ENCODE measurements around the gene MSL1. TPM values are rescaled to one million over a fixed set of nuclear protein-coding genes. Genes with fewer than 3 reads are reported as not detected.

The MSL1 gene
- polyA plus RNA-seq, 1 donor from 2014 or later: 137 TPM

DNA sequence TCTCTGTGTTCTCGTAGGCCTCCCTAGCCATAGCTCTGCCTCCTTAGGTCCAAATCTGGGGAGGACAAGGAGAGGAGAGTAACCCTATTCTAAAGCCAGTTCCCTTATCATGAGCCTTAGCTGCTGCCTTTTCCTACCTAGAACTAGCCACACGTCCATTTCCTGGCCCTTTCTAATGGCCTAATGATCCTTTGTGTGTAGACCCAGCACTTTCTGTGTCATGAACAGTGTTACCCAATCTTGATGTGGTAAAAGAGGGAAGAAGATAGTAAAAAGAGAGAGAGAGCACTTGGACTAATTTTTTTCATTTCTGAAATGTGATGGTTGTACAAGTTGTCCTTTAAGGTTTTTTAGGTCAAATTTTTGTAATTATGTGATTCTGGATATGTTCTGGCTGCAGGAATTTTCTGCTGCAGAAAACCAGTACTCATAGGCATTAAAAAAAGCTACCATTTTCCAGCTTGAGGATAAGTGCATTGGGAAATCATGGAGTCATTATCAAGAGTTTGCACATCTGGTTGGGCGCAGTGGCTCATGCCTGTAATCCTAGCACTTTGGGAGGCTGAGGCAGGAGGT is 36.8 kb downstream of the MSL1 start:
- no peak for TF ChIP-seq POLR2AphosphoS5 (IDR thresholded peaks at IDR 0.05)
- Histone ChIP-seq H3K9ac (ENCODE audit: low read length) (no peak overlapping the region), H3K36me3 (ENCODE audit: insufficient read depth, low read length) (no peaks in the 10 kb centered on the region), H4K20me1 (ENCODE audit: insufficient read depth) (no peaks in the 10 kb centered on the region), H2AFZ (ENCODE audit: low read depth, low read length) (no peak overlapping the region), H3K27me3 (ENCODE audit: insufficient read depth, low read depth, low read length) (no peaks in the 10 kb centered on the region), H3K9me2 (ENCODE audit: insufficient read depth, low read length) (no peaks in the 10 kb centered on the region), H3K4me2 (ENCODE audit: low read length) (no peak overlapping the region), H3K27ac (ENCODE audit: low read length) (no peak overlapping the region), H3K9me3 (ENCODE audit: low read length) (no peaks in the 10 kb centered on the region), H3K4me3 (ENCODE audit: low read length) (no peak overlapping the region), H3F3A (ENCODE audit: insufficient read depth, low read length, poor library complexity, severe bottlenecking) (no peaks in the 10 kb centered on the region), H3K79me2 (replicated peaks; ENCODE audit: insufficient read depth, low read length) (peaks cover 18% of the 10 kb centered on the region)

- Histone ChIP-seq H4K20me1 (ENCODE audit: insufficient read depth) (no peaks in the 10 kb centered on the region), H3K36me3 (ENCODE audit: insufficient read depth, low read length) (no peaks in the 10 kb centered on the region), H3K27me3 (ENCODE audit: insufficient read depth, low read depth, low read length) (no peaks in the 10 kb centered on the region), H3K4me2 (ENCODE audit: low read length) (no peak overlapping the region), H3K9ac (ENCODE audit: low read length) (no peak overlapping the region), H3F3A (ENCODE audit: insufficient read depth, low read length, poor library complexity, severe bottlenecking) (no peaks in the 10 kb centered on the region), H3K79me2 (replicated peaks; ENCODE audit: insufficient read depth, low read length) (peaks cover 18% of the 10 kb centered on the region), H3K9me3 (ENCODE audit: low read length) (no peaks in the 10 kb centered on the region), H3K27ac (ENCODE audit: low read length) (no peak overlapping the region), H2AFZ (ENCODE audit: low read depth, low read length) (no peak overlapping the region), H3K9me2 (ENCODE audit: insufficient read depth, low read length) (no peaks in the 10 kb centered on the region), H3K4me3 (ENCODE audit: low read length) (no peak overlapping the region)
- TF ChIP-seq RAD21 (conservative IDR thresholded peaks at IDR 0.05) (no peak), TAF1 (IDR thresholded peaks at IDR 0.05; ENCODE audit: low read depth) (no peak), EZH2 (IDR thresholded peaks at IDR 0.05; ENCODE audit: borderline replicate concordance, insufficient read depth, low read length, poor library complexity, severe bottlenecking) (no peak), MXI1 (conservative IDR thresholded peaks at IDR 0.05; ENCODE audit: poor library complexity, severe bottlenecking) (no peak), POLR2AphosphoS5 (IDR thresholded peaks at IDR 0.05) (no peak), EP300 (conservative IDR thresholded peaks at IDR 0.05; ENCODE audit: poor library complexity, severe bottlenecking) (no peak), REST (IDR thresholded peaks at IDR 0.05; ENCODE audit: borderline replicate concordance) (no peak), SMC3 (conservative IDR thresholded peaks at IDR 0.05; ENCODE audit: poor library complexity) (no peak)
- TF ChIP-seq, protein P1, sequence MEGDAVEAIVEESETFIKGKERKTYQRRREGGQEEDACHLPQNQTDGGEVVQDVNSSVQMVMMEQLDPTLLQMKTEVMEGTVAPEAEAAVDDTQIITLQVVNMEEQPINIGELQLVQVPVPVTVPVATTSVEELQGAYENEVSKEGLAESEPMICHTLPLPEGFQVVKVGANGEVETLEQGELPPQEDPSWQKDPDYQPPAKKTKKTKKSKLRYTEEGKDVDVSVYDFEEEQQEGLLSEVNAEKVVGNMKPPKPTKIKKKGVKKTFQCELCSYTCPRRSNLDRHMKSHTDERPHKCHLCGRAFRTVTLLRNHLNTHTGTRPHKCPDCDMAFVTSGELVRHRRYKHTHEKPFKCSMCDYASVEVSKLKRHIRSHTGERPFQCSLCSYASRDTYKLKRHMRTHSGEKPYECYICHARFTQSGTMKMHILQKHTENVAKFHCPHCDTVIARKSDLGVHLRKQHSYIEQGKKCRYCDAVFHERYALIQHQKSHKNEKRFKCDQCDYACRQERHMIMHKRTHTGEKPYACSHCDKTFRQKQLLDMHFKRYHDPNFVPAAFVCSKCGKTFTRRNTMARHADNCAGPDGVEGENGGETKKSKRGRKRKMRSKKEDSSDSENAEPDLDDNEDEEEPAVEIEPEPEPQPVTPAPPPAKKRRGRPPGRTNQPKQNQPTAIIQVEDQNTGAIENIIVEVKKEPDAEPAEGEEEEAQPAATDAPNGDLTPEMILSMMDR (IDR thresholded peaks at IDR 0.05; ENCODE audit: poor library complexity, severe bottlenecking): no peak
These were observed 37.7 kb downstream of the MSL1 start for GRCh38 chr17:40159456-40159855.
